Mucosa of descending colon (tissue), 3 donors: Measurements from ENCODE around the gene ELAC2. TPM values are rescaled to one million over a fixed set of nuclear protein-coding genes. Genes with fewer than 3 reads are reported as not detected.

Experiments used
- ATAC-seq: fragments of 200-7000 bp; cut with Tn5 transposase; one replicate; pipeline ENCODE4 v1.9.1; 2020; ENCODE audit warnings: mild to moderate bottlenecking, moderate library complexity
- DNase-seq, 3 donors: peaks; one replicate each; pipeline ENCODE4 v3.0.0-alpha.2; 2020
- H3K36me3 ChIP-seq: fragments of 200-600 bp; one replicate; pipeline ENCODE4 v1.8.0; 2021; ENCODE audit warnings: low read depth, mild to moderate bottlenecking
- H3K4me1 ChIP-seq: fragments of 200-600 bp; one replicate; pipeline ENCODE4 v1.8.0; 2021; ENCODE audit warnings: low read depth, mild to moderate bottlenecking
- H3K4me3 ChIP-seq: fragments of 200-600 bp; one replicate; pipeline ENCODE4 v1.8.0; 2021; ENCODE audit warnings: mild to moderate bottlenecking
- H3K9me3 ChIP-seq: fragments of 200-600 bp; one replicate; pipeline ENCODE4 v1.8.0; 2021; ENCODE audit warnings: mild to moderate bottlenecking
- CTCF ChIP-seq: fragments of 200-600 bp; IDR thresholded peaks from one replicate; pipeline ENCODE4 v1.8.0; 2022; ENCODE audit warnings: antibody characterized with exemption, mild to moderate bottlenecking
- intact Hi-C, 2 donors: fragments of 100-400 bp; cut with DNase I in 1 of 2; cut with micrococcal nuclease in 1 of 2; formaldehyde crosslinking; loops; one replicate each; pipeline versions ENCODE4 v1.11.0 to v1.11.1; 2022; cut with DNase I, micrococcal nuclease
- total RNA-seq, 3 donors: library from RNA; stranded (reverse); fragmentation: NEBNext Ultra II Directional in 2 of 3; extraction: Animal tissue kit (Norgen Biotek cat#: 25700) in 2 of 3; gene quantifications; one replicate each; pipeline versions ENCODE4 v1.2.1 to v1.2.4, GENCODE V29; 2021 to 2023
- donor health status: DM: no; HTN: no; CAD: no; lungs with moderate emphysema.
- donor health status: DM: no; HTN: no; CAD: no.
- donor health status: DM: no; HTN: yes; CAD: no.

ELAC2 gene
- total RNA-seq, 3 donors from 2014 or later, result 46.7 to 47.1 (median 46.9) TPM

- ATAC-seq (no peak), DNase-seq (no peak)
- TF ChIP-seq CTCF, result no peak
- no peaks in the 10 kb centered on the region for H3K4me1 ChIP-seq
- intact Hi-C loops, result loop anchor here (5.0 to 10.0 kb wide), 2 partner anchors 820 to 827 kb away; no protein-coding TSS in a partner anchor
- no peaks in the 10 kb centered on the region for H3K9me3 ChIP-seq
- no peak overlapping the region for H3K4me3 ChIP-seq
- H3K36me3 ChIP-seq, result peaks cover 13% of the 10 kb centered on the region
Measured at GRCh38 chr17:13004336-13004735, 13.5 kb downstream of the ELAC2 start.

- intact Hi-C loops, result loop anchor here (5.0 to 10.0 kb wide), 2 partner anchors 819 to 827 kb away; no protein-coding TSS in a partner anchor
- H3K4me3 ChIP-seq, result no peak overlapping the region
- no peaks in the 10 kb centered on the region for H3K9me3 ChIP-seq
- DNase-seq, result no peak
- no peak for ATAC-seq
- H3K4me1 ChIP-seq, result no peaks in the 10 kb centered on the region
- TF ChIP-seq CTCF, result no peak
- peaks cover 17% of the 10 kb centered on the region for H3K36me3 ChIP-seq
Measured at GRCh38 chr17:13003927-13004326, 13.9 kb downstream of the ELAC2 start.

GRCh38 chr17:13003454-13003851 lies 14.4 kb downstream of the ELAC2 start:
- peaks cover 19% of the 10 kb centered on the region for H3K36me3 ChIP-seq
- no peak for DNase-seq

GRCh38 chr17:13002761-13003453 lies 14.9 kb downstream of the ELAC2 start:
- Histone ChIP-seq H3K36me3 (peaks cover 18% of the 10 kb centered on the region), H3K4me1 (no peaks in the 10 kb centered on the region), H3K9me3 (no peaks in the 10 kb centered on the region), H3K4me3 (no peak overlapping the region)
- intact Hi-C loops, result loop anchor here (5.0 to 10.0 kb wide), 2 partner anchors 818 to 826 kb away; no protein-coding TSS in a partner anchor
- TF ChIP-seq CTCF, result peak; percentile 63
- ATAC-seq (peak; percentile 86), DNase-seq (peak in 2 of 3 donors; percentile 79 to 97)

More at GRCh38 chr17:13003454-13003851, 14.4 kb downstream of the ELAC2 start:
- no peak for TF ChIP-seq CTCF
- Histone ChIP-seq H3K9me3 (no peaks in the 10 kb centered on the region), H3K4me1 (no peaks in the 10 kb centered on the region), H3K4me3 (no peak overlapping the region)
- peak; percentile 31 for ATAC-seq
- intact Hi-C loops, result loop anchor here (5.0 to 10.0 kb wide), 2 partner anchors 819 to 826 kb away; no protein-coding TSS in a partner anchor

GRCh38 chr17:13001991-13002615 lies 15.7 kb downstream of the ELAC2 start:
- ATAC-seq, result no peak
- no peak for TF ChIP-seq CTCF
- Histone ChIP-seq H3K4me1 (no peaks in the 10 kb centered on the region), H3K9me3 (no peaks in the 10 kb centered on the region), H3K4me3 (no peak overlapping the region), H3K36me3 (peaks cover 18% of the 10 kb centered on the region)
- intact Hi-C loops, result loop anchor here (5.0 to 10.0 kb wide), 2 partner anchors 817 to 825 kb away; no protein-coding TSS in a partner anchor
- DNase-seq, result no peak
